ENCODE measurements around the gene RNF115.
"Not testable (repeated sequence)": the region's sequence is repeated elsewhere in the genome, so short reads cannot be mapped to it uniquely, and the experiment has no call there.

DNA sequence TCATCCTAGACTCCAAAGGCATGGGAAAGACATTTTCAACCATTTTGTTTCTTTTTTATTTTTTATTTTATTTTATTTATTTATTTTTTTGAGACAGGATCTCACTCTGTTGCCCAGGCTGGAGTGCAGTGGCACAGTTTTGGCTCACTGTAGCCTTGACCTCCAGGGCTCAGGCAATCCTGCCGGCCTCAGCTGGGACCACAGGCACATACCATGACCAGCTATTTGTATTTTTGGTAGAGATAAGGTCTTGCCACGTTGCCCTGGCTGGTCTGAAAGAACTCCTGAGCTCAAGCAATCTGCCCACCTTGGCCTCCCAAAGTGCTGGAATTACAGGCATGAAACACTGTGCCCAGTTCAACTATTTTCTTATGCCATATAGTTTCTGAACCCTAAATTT is 32.0 kb downstream of the RNF115 start:
- not testable (repeated sequence) for TF ChIP-seq CTCF, EP300, POLR2A (IDR thresholded peaks at IDR 0.05)

Data from ovary (tissue), 3 donors.